Stimulated activated CD8-positive, alpha-beta memory T cell treated with anti-CD3 and anti-CD28 coated beads, Interleukin-4, amount 100 ng/mL, for 4 hours (primary cell): ENCODE measurements around the gene SLC5A10.

Experiments used
- DNase-seq, 2 donors: peaks; one replicate each; pipeline ENCODE4 v3.0.0-alpha.2; 2020; ENCODE audit warnings: low read depth in 2 of 2, low spot score in 1 of 2

SLC5A10 gene

GRCh38 chr17:18981642-18982424 is 29.9 kb downstream of the SLC5A10 start:
- DNase-seq, result no peak

- DNase-seq, result no peak
Measured at GRCh38 chr17:18984273-18985114, 32.5 kb downstream of the SLC5A10 start.

GRCh38 chr17:18985475-18985874 is 33.5 kb downstream of the SLC5A10 start:
- DNase-seq, result no peak

GRCh38 chr17:18986541-18987229 is 34.7 kb downstream of the SLC5A10 start:
- DNase-seq, result no peak

- no peak for DNase-seq
Measured at GRCh38 chr17:18987230-18987610, 35.3 kb downstream of the SLC5A10 start.

- no peak for DNase-seq
Measured at GRCh38 chr17:18987862-18988545, 36.0 kb downstream of the SLC5A10 start.

- DNase-seq, result no peak
Measured at GRCh38 chr17:18988546-18989173, 36.7 kb downstream of the SLC5A10 start.

- no peak for DNase-seq
Measured at GRCh38 chr17:18990331-18990730, 38.4 kb downstream of the SLC5A10 start.

- DNase-seq, result no peak
Measured at GRCh38 chr17:18991531-18992315, 39.8 kb downstream of the SLC5A10 start.

- no peak for DNase-seq
Measured at GRCh38 chr17:18992454-18993130, 40.6 kb downstream of the SLC5A10 start.

- no peak for DNase-seq
Measured at GRCh38 chr17:18993905-18994526, 42.1 kb downstream of the SLC5A10 start.

GRCh38 chr17:18994631-18995030 is 42.7 kb downstream of the SLC5A10 start:
- DNase-seq, result no peak

- DNase-seq, result no peak
Measured at GRCh38 chr17:18995220-18995619, 43.3 kb downstream of the SLC5A10 start.

GRCh38 chr17:18996458-18996857 is 44.5 kb downstream of the SLC5A10 start:
- no peak for DNase-seq

GRCh38 chr17:18997650-18998196 is 45.8 kb downstream of the SLC5A10 start:
- DNase-seq, result no peak

GRCh38 chr17:18999394-18999793 is 47.4 kb downstream of the SLC5A10 start:
- no peak for DNase-seq

- no peak for DNase-seq
Measured at GRCh38 chr17:18999911-19000310, 47.9 kb downstream of the SLC5A10 start.

GRCh38 chr17:19000531-19001325 is 48.8 kb downstream of the SLC5A10 start:
- DNase-seq, result no peak
